ENCODE results near the gene WDR5. TPM values are rescaled to one million over a fixed set of nuclear protein-coding genes. Genes with fewer than 3 reads are reported as not detected.

Gene WDR5
- total and polyA plus RNA-seq, 2 experiments from 2014 or later = 37.0 to 56.6 TPM

DNA sequence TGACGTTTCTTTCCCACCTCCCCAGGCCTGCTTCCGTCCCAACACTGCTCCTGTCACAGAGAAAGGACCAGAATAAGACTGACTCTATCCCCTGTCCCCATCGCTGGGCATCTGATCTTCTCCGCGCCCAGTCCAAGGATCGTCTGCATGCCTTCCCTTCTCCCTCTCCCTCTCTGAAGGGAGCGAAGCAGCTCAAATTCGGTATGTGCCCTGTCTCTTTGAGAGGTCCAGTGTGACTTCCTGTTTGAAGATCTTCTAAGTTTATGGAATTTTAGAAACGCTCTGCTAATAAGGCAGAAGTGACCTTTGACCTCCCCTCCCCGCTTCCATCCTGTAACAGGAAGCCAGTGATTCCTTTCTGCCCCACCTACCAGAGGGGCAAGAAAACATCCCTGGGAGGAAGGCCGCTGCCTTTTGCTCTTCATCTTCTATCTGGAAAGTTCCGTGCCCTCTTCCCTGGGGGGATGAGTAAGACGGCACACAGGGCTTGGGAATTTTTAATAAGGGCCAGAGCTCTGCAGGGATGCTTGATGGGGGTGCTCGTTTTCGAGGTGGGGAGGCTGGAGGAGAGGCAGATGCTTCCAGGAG lies 69.2 kb downstream of the WDR5 start:
- H3K4me3 Mint-ChIP-seq = no peak overlapping the region
- peaks cover 11% of the 10 kb centered on the region for H3K4me1 Mint-ChIP-seq
- Histone ChIP-seq H3K4me3 (no peak overlapping the region), H3K79me2 (replicated peaks; ENCODE audit: insufficient read depth) (no peaks in the 10 kb centered on the region), H3F3A (replicated peaks; ENCODE audit: low read depth) (no peaks in the 10 kb centered on the region), H3K27ac (ENCODE audit: low read depth) (no peak overlapping the region), H2AFZ (0 out of 2 replicates have a peak overlapping the region, but pooled peaks have one; percentile 32), H3K36me3 (ENCODE audit: insufficient read depth) (no peaks in the 10 kb centered on the region), H3K4me2 (no peak overlapping the region), H3K4me1 (ENCODE audit: insufficient read depth) (0 out of 2 replicates have a peak, but pooled peaks cover 6% of the 10 kb centered on the region), H4K20me1 (replicated peaks; ENCODE audit: insufficient read depth) (no peaks in the 10 kb centered on the region), H3K27me3 (ENCODE audit: insufficient read depth) (no peaks in the 10 kb centered on the region), H3K9me2 (ENCODE audit: insufficient read depth) (no peaks in the 10 kb centered on the region)
- peaks cover 3% of the 10 kb centered on the region for H3K27me3 Mint-ChIP-seq (ENCODE audit: insufficient read depth, low read depth, poor library complexity)
- no peaks in the 10 kb centered on the region; the same call in 1 of the 3 replicates for H3K9me3 Mint-ChIP-seq
- TF ChIP-seq NANOG (IDR thresholded peaks at IDR 0.05; ENCODE audit: borderline replicate concordance) (no peak), POLR2AphosphoS5 (IDR thresholded peaks at IDR 0.05; ENCODE audit: low read depth) (no peak), JUNB (IDR thresholded peaks at IDR 0.05; ENCODE audit: unreplicated experiment) (no peak), ZNF114 (CRISPR knock-in tag; IDR thresholded peaks at IDR 0.05) (no peak), CREB1 (CRISPR knock-in tag; IDR thresholded peaks at IDR 0.05; ENCODE audit: low read depth) (no peak), STAT1 (IDR thresholded peaks at IDR 0.05; ENCODE audit: unreplicated experiment) (no peak), EZH2 (IDR thresholded peaks at IDR 0.05; ENCODE audit: low read depth, unreplicated experiment) (no peak), EZH2phosphoT487 (IDR thresholded peaks at IDR 0.05; ENCODE audit: unreplicated experiment) (no peak), ZNF331 (CRISPR knock-in tag; IDR thresholded peaks at IDR 0.05; ENCODE audit: low read depth) (no peak)
- TF ChIP-seq, protein P1, sequence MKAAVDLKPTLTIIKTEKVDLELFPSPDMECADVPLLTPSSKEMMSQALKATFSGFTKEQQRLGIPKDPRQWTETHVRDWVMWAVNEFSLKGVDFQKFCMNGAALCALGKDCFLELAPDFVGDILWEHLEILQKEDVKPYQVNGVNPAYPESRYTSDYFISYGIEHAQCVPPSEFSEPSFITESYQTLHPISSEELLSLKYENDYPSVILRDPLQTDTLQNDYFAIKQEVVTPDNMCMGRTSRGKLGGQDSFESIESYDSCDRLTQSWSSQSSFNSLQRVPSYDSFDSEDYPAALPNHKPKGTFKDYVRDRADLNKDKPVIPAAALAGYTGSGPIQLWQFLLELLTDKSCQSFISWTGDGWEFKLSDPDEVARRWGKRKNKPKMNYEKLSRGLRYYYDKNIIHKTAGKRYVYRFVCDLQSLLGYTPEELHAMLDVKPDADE (IDR thresholded peaks at IDR 0.05) = no peak
- TF ChIP-seq, protein P2, sequence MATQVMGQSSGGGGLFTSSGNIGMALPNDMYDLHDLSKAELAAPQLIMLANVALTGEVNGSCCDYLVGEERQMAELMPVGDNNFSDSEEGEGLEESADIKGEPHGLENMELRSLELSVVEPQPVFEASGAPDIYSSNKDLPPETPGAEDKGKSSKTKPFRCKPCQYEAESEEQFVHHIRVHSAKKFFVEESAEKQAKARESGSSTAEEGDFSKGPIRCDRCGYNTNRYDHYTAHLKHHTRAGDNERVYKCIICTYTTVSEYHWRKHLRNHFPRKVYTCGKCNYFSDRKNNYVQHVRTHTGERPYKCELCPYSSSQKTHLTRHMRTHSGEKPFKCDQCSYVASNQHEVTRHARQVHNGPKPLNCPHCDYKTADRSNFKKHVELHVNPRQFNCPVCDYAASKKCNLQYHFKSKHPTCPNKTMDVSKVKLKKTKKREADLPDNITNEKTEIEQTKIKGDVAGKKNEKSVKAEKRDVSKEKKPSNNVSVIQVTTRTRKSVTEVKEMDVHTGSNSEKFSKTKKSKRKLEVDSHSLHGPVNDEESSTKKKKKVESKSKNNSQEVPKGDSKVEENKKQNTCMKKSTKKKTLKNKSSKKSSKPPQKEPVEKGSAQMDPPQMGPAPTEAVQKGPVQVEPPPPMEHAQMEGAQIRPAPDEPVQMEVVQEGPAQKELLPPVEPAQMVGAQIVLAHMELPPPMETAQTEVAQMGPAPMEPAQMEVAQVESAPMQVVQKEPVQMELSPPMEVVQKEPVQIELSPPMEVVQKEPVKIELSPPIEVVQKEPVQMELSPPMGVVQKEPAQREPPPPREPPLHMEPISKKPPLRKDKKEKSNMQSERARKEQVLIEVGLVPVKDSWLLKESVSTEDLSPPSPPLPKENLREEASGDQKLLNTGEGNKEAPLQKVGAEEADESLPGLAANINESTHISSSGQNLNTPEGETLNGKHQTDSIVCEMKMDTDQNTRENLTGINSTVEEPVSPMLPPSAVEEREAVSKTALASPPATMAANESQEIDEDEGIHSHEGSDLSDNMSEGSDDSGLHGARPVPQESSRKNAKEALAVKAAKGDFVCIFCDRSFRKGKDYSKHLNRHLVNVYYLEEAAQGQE (IDR thresholded peaks at IDR 0.05; ENCODE audit: unreplicated experiment) = no peak
- TF ChIP-seq, protein P3, sequence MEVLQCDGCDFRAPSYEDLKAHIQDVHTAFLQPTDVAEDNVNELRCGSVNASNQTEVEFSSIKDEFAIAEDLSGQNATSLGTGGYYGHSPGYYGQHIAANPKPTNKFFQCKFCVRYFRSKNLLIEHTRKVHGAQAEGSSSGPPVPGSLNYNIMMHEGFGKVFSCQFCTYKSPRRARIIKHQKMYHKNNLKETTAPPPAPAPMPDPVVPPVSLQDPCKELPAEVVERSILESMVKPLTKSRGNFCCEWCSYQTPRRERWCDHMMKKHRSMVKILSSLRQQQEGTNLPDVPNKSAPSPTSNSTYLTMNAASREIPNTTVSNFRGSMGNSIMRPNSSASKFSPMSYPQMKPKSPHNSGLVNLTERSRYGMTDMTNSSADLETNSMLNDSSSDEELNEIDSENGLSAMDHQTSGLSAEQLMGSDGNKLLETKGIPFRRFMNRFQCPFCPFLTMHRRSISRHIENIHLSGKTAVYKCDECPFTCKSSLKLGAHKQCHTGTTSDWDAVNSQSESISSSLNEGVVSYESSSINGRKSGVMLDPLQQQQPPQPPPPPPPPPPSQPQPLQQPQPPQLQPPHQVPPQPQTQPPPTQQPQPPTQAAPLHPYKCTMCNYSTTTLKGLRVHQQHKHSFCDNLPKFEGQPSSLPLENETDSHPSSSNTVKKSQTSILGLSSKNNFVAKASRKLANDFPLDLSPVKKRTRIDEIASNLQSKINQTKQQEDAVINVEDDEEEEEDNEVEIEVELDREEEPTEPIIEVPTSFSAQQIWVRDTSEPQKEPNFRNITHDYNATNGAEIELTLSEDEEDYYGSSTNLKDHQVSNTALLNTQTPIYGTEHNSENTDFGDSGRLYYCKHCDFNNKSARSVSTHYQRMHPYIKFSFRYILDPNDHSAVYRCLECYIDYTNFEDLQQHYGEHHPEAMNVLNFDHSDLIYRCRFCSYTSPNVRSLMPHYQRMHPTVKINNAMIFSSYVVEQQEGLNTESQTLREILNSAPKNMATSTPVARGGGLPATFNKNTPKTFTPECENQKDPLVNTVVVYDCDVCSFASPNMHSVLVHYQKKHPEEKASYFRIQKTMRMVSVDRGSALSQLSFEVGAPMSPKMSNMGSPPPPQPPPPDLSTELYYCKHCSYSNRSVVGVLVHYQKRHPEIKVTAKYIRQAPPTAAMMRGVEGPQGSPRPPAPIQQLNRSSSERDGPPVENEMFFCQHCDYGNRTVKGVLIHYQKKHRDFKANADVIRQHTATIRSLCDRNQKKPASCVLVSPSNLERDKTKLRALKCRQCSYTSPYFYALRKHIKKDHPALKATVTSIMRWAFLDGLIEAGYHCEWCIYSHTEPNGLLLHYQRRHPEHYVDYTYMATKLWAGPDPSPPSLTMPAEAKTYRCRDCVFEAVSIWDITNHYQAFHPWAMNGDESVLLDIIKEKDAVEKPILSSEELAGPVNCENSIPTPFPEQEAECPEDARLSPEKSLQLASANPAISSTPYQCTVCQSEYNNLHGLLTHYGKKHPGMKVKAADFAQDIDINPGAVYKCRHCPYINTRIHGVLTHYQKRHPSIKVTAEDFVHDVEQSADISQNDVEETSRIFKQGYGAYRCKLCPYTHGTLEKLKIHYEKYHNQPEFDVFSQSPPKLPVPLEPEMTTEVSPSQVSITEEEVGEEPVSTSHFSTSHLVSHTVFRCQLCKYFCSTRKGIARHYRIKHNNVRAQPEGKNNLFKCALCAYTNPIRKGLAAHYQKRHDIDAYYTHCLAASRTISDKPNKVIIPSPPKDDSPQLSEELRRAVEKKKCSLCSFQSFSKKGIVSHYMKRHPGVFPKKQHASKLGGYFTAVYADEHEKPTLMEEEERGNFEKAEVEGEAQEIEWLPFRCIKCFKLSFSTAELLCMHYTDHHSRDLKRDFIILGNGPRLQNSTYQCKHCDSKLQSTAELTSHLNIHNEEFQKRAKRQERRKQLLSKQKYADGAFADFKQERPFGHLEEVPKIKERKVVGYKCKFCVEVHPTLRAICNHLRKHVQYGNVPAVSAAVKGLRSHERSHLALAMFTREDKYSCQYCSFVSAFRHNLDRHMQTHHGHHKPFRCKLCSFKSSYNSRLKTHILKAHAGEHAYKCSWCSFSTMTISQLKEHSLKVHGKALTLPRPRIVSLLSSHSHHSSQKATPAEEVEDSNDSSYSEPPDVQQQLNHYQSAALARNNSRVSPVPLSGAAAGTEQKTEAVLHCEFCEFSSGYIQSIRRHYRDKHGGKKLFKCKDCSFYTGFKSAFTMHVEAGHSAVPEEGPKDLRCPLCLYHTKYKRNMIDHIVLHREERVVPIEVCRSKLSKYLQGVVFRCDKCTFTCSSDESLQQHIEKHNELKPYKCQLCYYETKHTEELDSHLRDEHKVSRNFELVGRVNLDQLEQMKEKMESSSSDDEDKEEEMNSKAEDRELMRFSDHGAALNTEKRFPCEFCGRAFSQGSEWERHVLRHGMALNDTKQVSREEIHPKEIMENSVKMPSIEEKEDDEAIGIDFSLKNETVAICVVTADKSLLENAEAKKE (CRISPR knock-in tag; IDR thresholded peaks at IDR 0.05) = no peak
- TF ChIP-seq, protein P4, sequence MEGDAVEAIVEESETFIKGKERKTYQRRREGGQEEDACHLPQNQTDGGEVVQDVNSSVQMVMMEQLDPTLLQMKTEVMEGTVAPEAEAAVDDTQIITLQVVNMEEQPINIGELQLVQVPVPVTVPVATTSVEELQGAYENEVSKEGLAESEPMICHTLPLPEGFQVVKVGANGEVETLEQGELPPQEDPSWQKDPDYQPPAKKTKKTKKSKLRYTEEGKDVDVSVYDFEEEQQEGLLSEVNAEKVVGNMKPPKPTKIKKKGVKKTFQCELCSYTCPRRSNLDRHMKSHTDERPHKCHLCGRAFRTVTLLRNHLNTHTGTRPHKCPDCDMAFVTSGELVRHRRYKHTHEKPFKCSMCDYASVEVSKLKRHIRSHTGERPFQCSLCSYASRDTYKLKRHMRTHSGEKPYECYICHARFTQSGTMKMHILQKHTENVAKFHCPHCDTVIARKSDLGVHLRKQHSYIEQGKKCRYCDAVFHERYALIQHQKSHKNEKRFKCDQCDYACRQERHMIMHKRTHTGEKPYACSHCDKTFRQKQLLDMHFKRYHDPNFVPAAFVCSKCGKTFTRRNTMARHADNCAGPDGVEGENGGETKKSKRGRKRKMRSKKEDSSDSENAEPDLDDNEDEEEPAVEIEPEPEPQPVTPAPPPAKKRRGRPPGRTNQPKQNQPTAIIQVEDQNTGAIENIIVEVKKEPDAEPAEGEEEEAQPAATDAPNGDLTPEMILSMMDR (conservative IDR thresholded peaks at IDR 0.05; ENCODE audit: low read depth in 2 of 2) = no peak
- no peaks in the 10 kb centered on the region for H3K36me3 Mint-ChIP-seq (ENCODE audit: low read depth)
- ATAC-seq = no peak
- no peak overlapping the region for H3K27ac Mint-ChIP-seq
- no peak for DNase-seq (ENCODE audit: low spot score)
